ENCODE results near the gene TRIM52. TPM values are rescaled to one million over a fixed set of nuclear protein-coding genes. Genes with fewer than 3 reads are reported as not detected.

TRIM52 gene
- total RNA-seq, 1 experiment from 2014 or later: 15.2 TPM

DNA sequence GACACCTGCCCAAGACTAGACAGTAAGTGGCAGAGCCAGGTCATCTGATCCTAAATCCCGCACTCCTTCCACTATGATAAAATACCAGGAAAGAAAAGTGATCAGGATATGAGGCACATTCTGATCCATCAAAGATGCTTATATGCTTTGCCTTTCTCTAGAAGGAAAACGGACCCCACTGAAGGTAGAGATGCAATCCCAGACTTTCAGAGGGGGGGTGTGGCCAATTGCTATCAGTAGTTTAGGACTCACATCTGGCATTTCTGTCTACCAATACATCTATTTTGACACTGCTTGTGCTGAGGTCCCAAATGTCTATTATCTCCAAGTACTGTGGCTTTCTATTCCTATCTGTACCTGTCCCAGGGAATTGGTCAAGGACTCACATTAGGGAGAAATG lies 1.7 kb downstream of the TRIM52 start:
- no peak for DNase-seq
- Histone ChIP-seq H4K20me1 (ENCODE audit: insufficient read depth) (peaks cover 51% of the 10 kb centered on the region), H3K79me2 (ENCODE audit: low read depth) (peaks cover 68% of the 10 kb centered on the region), H3K4me1 (replicated peaks; ENCODE audit: insufficient read depth) (peaks cover 44% of the 10 kb centered on the region), H3K36me3 (ENCODE audit: low read depth) (peaks cover 21% of the 10 kb centered on the region; the same call in 1 of the 2 replicates), H3K27me3 (ENCODE audit: insufficient read depth, low read depth) (no peaks in the 10 kb centered on the region), H2AFZ (no peak overlapping the region), H3K9me3 (ENCODE audit: insufficient read depth, low read depth) (no peaks in the 10 kb centered on the region), H3K4me3 (peak overlapping the region; percentile 96), H3F3A (ENCODE audit: insufficient read depth, low read depth) (peaks cover 42% of the 10 kb centered on the region), H3K4me2 (peak overlapping the region; percentile 99), H3K9me2 (ENCODE audit: insufficient read depth) (no peaks in the 10 kb centered on the region), H3K27ac (peak overlapping the region; percentile 24; the same call in 1 of the 2 replicates)
- TF ChIP-seq EZH2 (IDR thresholded peaks at IDR 0.05; ENCODE audit: low read depth): no peak
- TF ChIP-seq, protein P1, sequence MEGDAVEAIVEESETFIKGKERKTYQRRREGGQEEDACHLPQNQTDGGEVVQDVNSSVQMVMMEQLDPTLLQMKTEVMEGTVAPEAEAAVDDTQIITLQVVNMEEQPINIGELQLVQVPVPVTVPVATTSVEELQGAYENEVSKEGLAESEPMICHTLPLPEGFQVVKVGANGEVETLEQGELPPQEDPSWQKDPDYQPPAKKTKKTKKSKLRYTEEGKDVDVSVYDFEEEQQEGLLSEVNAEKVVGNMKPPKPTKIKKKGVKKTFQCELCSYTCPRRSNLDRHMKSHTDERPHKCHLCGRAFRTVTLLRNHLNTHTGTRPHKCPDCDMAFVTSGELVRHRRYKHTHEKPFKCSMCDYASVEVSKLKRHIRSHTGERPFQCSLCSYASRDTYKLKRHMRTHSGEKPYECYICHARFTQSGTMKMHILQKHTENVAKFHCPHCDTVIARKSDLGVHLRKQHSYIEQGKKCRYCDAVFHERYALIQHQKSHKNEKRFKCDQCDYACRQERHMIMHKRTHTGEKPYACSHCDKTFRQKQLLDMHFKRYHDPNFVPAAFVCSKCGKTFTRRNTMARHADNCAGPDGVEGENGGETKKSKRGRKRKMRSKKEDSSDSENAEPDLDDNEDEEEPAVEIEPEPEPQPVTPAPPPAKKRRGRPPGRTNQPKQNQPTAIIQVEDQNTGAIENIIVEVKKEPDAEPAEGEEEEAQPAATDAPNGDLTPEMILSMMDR (conservative IDR thresholded peaks at IDR 0.05): no peak
- no TSS peak for BruUV-seq (replicated peaks)
- CTCF ChIA-PET: no interaction called here
- intact Hi-C loops (cut with micrococcal nuclease; ENCODE audit: unreplicated experiment): no loop called here
- POLR2A ChIA-PET (ENCODE audit: unreplicated experiment): no interaction called here

DNA sequence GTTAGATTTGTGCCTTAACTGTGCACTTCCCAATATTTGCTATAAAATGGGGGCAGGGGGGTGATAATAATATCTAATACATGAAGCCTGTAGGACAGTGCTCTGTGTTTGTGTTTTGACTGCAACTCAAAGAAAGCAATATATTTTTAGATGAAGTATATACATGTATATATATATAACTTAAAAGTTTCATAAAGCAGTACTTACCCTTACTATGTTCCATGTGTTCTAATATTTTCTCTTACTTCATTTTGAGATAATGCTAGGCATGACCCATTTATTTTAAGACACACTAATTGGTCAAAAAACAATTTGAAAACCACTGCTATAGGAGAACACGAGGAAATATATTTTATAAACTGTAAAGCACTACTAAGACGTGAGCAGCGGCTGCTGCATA lies 2.4 kb downstream of the TRIM52 start:
- Histone ChIP-seq H3K79me2 (ENCODE audit: low read depth) (peaks cover 69% of the 10 kb centered on the region), H4K20me1 (ENCODE audit: insufficient read depth) (peaks cover 51% of the 10 kb centered on the region), H3K4me2 (peak overlapping the region; percentile 99), H3K4me1 (replicated peaks; ENCODE audit: insufficient read depth) (peaks cover 44% of the 10 kb centered on the region), H3K9me2 (ENCODE audit: insufficient read depth) (no peaks in the 10 kb centered on the region), H3F3A (ENCODE audit: insufficient read depth, low read depth) (peaks cover 42% of the 10 kb centered on the region), H3K27me3 (ENCODE audit: insufficient read depth, low read depth) (no peaks in the 10 kb centered on the region), H3K36me3 (ENCODE audit: low read depth) (peaks cover 21% of the 10 kb centered on the region; the same call in 1 of the 2 replicates), H3K27ac (no peak overlapping the region), H3K4me3 (peak overlapping the region; percentile 96; the same call in 1 of the 2 replicates), H3K9me3 (ENCODE audit: insufficient read depth, low read depth) (no peaks in the 10 kb centered on the region), H2AFZ (no peak overlapping the region)
- no TSS peak for BruUV-seq (replicated peaks)
- DNase-seq: no peak
- TF ChIP-seq, protein P1 (conservative IDR thresholded peaks at IDR 0.05): no peak
- TF ChIP-seq EZH2 (IDR thresholded peaks at IDR 0.05; ENCODE audit: low read depth): no peak
- intact Hi-C loops (cut with micrococcal nuclease; ENCODE audit: unreplicated experiment): no loop called here
- POLR2A ChIA-PET (ENCODE audit: unreplicated experiment): no interaction called here
- CTCF ChIA-PET: no interaction called here

DNA sequence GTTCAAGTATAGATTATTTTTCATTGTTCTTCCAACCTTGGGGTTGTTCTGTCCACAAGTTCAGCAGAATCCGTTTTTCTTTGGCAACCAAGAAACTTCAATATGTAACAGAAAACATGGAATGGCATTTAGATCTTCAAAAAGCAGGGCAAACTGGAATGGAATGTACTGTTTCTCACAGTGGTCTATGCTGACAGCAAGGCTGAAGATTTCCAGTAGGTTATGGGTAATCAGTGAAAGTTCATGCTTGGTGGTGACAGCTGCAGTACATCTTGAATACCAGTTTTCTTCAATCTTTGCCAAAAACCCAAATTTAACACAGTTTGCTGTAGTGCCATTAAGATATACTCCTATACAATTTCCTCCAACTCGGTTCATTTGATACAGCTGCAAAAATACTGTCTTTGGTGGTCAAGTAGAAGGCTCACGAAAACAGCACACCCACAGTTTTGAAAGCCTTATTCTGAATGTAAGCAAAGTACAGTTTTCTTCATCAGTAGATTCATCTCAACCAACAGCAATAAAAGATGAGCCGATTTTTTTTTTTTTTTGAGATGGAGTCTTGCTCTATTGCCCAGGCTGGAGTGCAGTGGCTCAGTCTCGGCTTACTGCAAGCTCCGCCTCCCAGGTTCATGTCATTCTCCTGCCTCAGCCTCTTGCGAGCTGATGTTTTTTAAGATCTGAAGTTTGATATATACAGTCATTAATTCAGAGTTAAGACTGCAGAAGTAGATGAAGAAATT lies 4.9 kb downstream of the TRIM52 start:
- DNase-seq: no peak
- no peak for TF ChIP-seq EZH2 (IDR thresholded peaks at IDR 0.05; ENCODE audit: low read depth)
- TF ChIP-seq, protein P1 (conservative IDR thresholded peaks at IDR 0.05): no peak
- peaks cover 30% of the 10 kb centered on the region; the same call in 1 of the 2 replicates for H3K36me3 ChIP-seq (ENCODE audit: low read depth)
- no peak overlapping the region for H2AFZ ChIP-seq
- BruUV-seq (replicated peaks): TSS peak; percentile 2
- H3K27ac ChIP-seq: no peak overlapping the region
- H3K9me2 ChIP-seq (ENCODE audit: insufficient read depth): no peaks in the 10 kb centered on the region
- no peak overlapping the region for H3K4me2 ChIP-seq
- peaks cover 70% of the 10 kb centered on the region for H4K20me1 ChIP-seq (ENCODE audit: insufficient read depth)
- intact Hi-C loops (cut with micrococcal nuclease; ENCODE audit: unreplicated experiment): no loop called here
- ChIA-PET CTCF (interaction anchor here (0.6 to 0.7 kb wide), 2 partner anchors 15 to 66 kb away, joined by 11 to 13 read pairs; no protein-coding TSS in a partner anchor), POLR2A (ENCODE audit: unreplicated experiment) (interaction anchor here (0.6 to 0.7 kb wide), 2 partner anchors 23 to 1340 kb away, joined by 4 to 6 read pairs; no protein-coding TSS in a partner anchor)
- peaks cover 59% of the 10 kb centered on the region for H3K4me1 ChIP-seq (replicated peaks; ENCODE audit: insufficient read depth)
- H3K79me2 ChIP-seq (ENCODE audit: low read depth): peaks cover 80% of the 10 kb centered on the region
- no peak overlapping the region for H3K4me3 ChIP-seq
- no peaks in the 10 kb centered on the region for H3K9me3 ChIP-seq (ENCODE audit: insufficient read depth, low read depth)
- peaks cover 42% of the 10 kb centered on the region for H3F3A ChIP-seq (ENCODE audit: insufficient read depth, low read depth)
- H3K27me3 ChIP-seq (ENCODE audit: insufficient read depth, low read depth): no peaks in the 10 kb centered on the region

All from PC-9 (cell line).